Measurements from ENCODE around the gene PRKCD.

PRKCD gene

GRCh38 chr3:53229171-53229570 is 68.2 kb downstream of the PRKCD start:
- TF ChIP-seq, protein P1, sequence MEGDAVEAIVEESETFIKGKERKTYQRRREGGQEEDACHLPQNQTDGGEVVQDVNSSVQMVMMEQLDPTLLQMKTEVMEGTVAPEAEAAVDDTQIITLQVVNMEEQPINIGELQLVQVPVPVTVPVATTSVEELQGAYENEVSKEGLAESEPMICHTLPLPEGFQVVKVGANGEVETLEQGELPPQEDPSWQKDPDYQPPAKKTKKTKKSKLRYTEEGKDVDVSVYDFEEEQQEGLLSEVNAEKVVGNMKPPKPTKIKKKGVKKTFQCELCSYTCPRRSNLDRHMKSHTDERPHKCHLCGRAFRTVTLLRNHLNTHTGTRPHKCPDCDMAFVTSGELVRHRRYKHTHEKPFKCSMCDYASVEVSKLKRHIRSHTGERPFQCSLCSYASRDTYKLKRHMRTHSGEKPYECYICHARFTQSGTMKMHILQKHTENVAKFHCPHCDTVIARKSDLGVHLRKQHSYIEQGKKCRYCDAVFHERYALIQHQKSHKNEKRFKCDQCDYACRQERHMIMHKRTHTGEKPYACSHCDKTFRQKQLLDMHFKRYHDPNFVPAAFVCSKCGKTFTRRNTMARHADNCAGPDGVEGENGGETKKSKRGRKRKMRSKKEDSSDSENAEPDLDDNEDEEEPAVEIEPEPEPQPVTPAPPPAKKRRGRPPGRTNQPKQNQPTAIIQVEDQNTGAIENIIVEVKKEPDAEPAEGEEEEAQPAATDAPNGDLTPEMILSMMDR (IDR thresholded peaks at IDR 0.05; ENCODE audit: control insufficient read depth, extremely low read depth, insufficient read depth), result no peak
- no peak overlapping the region for H3K4me3 ChIP-seq (ENCODE audit: low read depth, low read length)
- DNase-seq (ENCODE audit: low read depth), result no peak

GRCh38 chr3:53229606-53230005 is 68.6 kb downstream of the PRKCD start:
- TF ChIP-seq, protein P1 (IDR thresholded peaks at IDR 0.05; ENCODE audit: control insufficient read depth, extremely low read depth, insufficient read depth), result no peak
- H3K4me3 ChIP-seq (ENCODE audit: low read depth, low read length), result no peak overlapping the region
- DNase-seq (ENCODE audit: low read depth), result no peak

GRCh38 chr3:53230041-53230621 is 69.1 kb downstream of the PRKCD start:
- TF ChIP-seq, protein P1 (IDR thresholded peaks at IDR 0.05; ENCODE audit: control insufficient read depth, extremely low read depth, insufficient read depth), result peak; percentile 14; the same call in 1 of the 2 replicates
- no peak for DNase-seq (ENCODE audit: low read depth)
- H3K4me3 ChIP-seq (ENCODE audit: low read depth, low read length), result no peak overlapping the region

- H3K4me3 ChIP-seq (ENCODE audit: low read depth, low read length), result no peak overlapping the region
- TF ChIP-seq, protein P1 (IDR thresholded peaks at IDR 0.05; ENCODE audit: control insufficient read depth, extremely low read depth, insufficient read depth), result no peak
- DNase-seq (ENCODE audit: low read depth), result no peak
Measured at GRCh38 chr3:53230789-53231188, 69.8 kb downstream of the PRKCD start.

GRCh38 chr3:53231532-53232511 is 70.8 kb downstream of the PRKCD start:
- TF ChIP-seq, protein P1 (IDR thresholded peaks at IDR 0.05; ENCODE audit: control insufficient read depth, extremely low read depth, insufficient read depth), result 0 out of 2 replicates have a peak, but pooled peaks have one; percentile 17
- H3K4me3 ChIP-seq (ENCODE audit: low read depth, low read length), result no peak overlapping the region
- no peak for DNase-seq (ENCODE audit: low read depth)

DNA sequence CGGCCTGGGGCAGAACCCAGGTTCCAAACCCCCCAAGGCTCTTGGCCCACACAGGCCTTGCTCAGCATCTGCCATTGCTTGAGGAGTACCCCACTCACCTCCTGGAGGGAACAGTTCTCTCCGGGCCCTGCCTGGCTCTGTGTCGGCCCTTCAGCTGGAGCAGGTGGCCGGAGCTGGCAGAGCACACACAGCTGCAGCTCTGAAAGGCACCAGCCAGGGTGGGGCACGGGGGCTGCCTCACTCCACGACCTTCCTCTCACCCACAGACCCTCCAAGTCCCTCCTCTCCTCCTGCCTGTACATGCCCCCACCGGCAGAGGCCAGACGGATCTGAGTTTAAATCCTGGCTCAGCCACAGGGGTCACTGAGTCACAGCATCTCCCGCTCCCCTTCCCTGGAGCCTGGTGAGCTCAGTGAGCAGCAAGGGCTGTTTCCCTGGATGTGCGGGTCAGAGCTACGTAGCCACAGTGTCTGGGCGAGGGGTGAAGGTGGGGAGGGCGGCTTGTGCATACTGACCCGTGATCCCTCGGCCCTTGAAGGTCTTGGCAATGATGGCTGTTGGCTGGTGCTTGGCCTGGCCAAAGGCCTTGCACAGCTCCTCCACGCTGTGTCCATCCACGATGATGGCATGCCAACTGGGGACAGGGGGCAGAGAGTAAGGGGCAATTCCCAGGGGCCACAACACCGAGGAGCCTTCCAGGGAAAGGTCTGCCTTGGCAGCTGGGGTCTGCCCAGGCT is 71.8 kb downstream of the PRKCD start:
- DNase-seq (ENCODE audit: low read depth), result no peak
- H3K4me3 ChIP-seq (ENCODE audit: low read depth, low read length), result no peak overlapping the region
- TF ChIP-seq, protein P1 (IDR thresholded peaks at IDR 0.05; ENCODE audit: control insufficient read depth, extremely low read depth, insufficient read depth), result no peak
